ENCODE data around the gene VPS26C.

DNA sequence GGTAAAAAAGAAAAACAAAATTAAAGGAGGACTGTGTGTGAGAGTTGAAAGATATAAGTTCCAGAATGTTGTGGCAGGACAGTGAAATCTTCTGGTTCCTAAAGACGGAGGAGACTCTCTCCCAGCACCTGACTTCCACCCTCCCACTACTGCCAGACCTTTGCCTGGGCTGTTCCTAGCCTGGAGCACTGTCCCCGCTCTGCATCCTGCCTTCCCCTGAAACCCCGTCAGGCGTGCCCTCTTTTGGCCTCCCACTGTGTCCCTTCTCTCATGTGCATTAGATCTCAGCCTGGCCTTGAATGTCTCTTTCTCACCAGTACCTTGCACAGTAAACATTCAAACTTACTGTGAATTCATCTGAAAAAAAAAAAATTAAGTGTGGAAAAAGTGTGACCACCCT is 74.1 kb downstream of the VPS26C start:
- TF ChIP-seq POLR2A (IDR thresholded peaks at IDR 0.05; ENCODE audit: low read length) = no peak
- TF ChIP-seq GATA1 (IDR thresholded peaks at IDR 0.05; ENCODE audit: low read depth, low read length) = no peak
